ENCODE results near the gene SLC49A3.

The SLC49A3 gene

DNA sequence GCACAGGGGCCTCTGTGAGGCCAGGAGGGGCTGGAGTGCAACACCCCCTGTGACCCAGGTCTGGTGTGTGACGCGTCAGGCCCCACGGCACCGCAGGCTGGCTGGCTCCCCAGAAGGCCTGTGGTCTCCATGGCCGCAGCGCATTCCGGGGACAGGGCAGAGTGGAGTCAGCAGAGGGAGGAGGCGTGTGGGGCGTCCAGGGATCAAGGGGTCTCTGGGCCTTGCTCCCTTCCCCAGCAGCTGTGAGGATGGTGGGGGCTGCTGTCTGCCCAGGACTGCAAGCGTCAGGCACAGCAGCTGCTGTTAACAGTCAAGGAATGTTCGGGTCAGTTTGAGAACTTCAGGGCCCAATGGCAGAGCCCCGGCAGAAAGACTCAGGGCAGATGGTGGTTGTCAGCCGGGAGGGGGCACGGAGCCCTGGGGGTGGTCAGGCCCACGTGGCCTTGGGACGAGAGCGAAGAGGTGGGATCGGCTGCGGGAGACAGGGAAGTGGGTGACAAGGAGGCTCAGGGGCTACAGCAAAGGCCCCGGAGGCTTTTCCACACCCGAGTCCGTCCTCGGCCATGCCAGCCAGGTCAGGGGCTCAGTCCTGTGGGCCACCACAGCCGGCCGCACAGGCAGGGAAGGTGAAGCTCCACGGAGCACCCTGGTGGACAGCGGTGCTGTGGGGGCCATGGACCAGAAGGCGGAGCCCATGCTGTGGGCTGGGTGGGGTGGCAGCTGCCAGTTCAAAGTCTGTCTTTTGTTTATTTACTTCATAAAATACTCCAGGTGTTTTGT, 35.0 kb upstream of the SLC49A3 start:
- H3K36me3 ChIP-seq (ENCODE audit: insufficient read depth, low read length): peaks cover 6% of the 10 kb centered on the region; the same call in 1 of the 2 replicates
- H4K20me1 ChIP-seq (ENCODE audit: insufficient read depth, low read length, poor library complexity, severe bottlenecking): peaks cover 29% of the 10 kb centered on the region
- H3F3A ChIP-seq (ENCODE audit: low read depth): no peaks in the 10 kb centered on the region
- peaks cover 90% of the 10 kb centered on the region; the same call in 1 of the 2 replicates for H3K79me2 ChIP-seq (ENCODE audit: insufficient read depth, low read length)
- H3K9me2 ChIP-seq (replicated peaks; ENCODE audit: low read depth, low read length): no peaks in the 10 kb centered on the region
- TF ChIP-seq CTCF (conservative IDR thresholded peaks at IDR 0.05; ENCODE audit: low read length) (no peak), EZH2phosphoT487 (IDR thresholded peaks at IDR 0.05; ENCODE audit: borderline replicate concordance) (no peak)
- H3K9ac ChIP-seq (ENCODE audit: low read depth, low read length, poor library complexity, severe bottlenecking): no peak overlapping the region
- H3K27me3 ChIP-seq (ENCODE audit: insufficient read depth, low read length, poor library complexity, severe bottlenecking): no peaks in the 10 kb centered on the region
- H3K4me2 ChIP-seq (ENCODE audit: low read depth, low read length, poor library complexity, severe bottlenecking): no peak overlapping the region
- no peaks in the 10 kb centered on the region for H3K9me3 ChIP-seq (ENCODE audit: insufficient read depth, low read depth, low read length)
- H3K4me1 ChIP-seq (ENCODE audit: insufficient read depth, low read length, poor library complexity, severe bottlenecking): no peaks in the 10 kb centered on the region
- no peak overlapping the region for H3K4me3 ChIP-seq (ENCODE audit: low read length, poor library complexity, severe bottlenecking)
- H2AFZ ChIP-seq (ENCODE audit: low read length): no peak overlapping the region

GRCh38 chr4:722851-723360, 34.0 kb upstream of the SLC49A3 start:
- TF ChIP-seq CTCF (conservative IDR thresholded peaks at IDR 0.05; ENCODE audit: low read length) (no peak), EZH2phosphoT487 (IDR thresholded peaks at IDR 0.05; ENCODE audit: borderline replicate concordance) (no peak)
- H3K36me3 ChIP-seq (ENCODE audit: insufficient read depth, low read length): peaks cover 6% of the 10 kb centered on the region; the same call in 1 of the 2 replicates
- no peaks in the 10 kb centered on the region for H3K9me3 ChIP-seq (ENCODE audit: insufficient read depth, low read depth, low read length)
- no peaks in the 10 kb centered on the region for H3F3A ChIP-seq (ENCODE audit: low read depth)
- H3K4me2 ChIP-seq (ENCODE audit: low read depth, low read length, poor library complexity, severe bottlenecking): no peak overlapping the region
- no peak overlapping the region for H3K4me3 ChIP-seq (ENCODE audit: low read length, poor library complexity, severe bottlenecking)
- H3K4me1 ChIP-seq (ENCODE audit: insufficient read depth, low read length, poor library complexity, severe bottlenecking): no peaks in the 10 kb centered on the region
- no peak overlapping the region for H3K9ac ChIP-seq (ENCODE audit: low read depth, low read length, poor library complexity, severe bottlenecking)
- peaks cover 36% of the 10 kb centered on the region for H4K20me1 ChIP-seq (ENCODE audit: insufficient read depth, low read length, poor library complexity, severe bottlenecking)
- no peak overlapping the region for H2AFZ ChIP-seq (ENCODE audit: low read length)
- H3K79me2 ChIP-seq (ENCODE audit: insufficient read depth, low read length): peaks cover 90% of the 10 kb centered on the region; the same call in 1 of the 2 replicates
- H3K27me3 ChIP-seq (ENCODE audit: insufficient read depth, low read length, poor library complexity, severe bottlenecking): no peaks in the 10 kb centered on the region
- no peaks in the 10 kb centered on the region for H3K9me2 ChIP-seq (replicated peaks; ENCODE audit: low read depth, low read length)

DNA sequence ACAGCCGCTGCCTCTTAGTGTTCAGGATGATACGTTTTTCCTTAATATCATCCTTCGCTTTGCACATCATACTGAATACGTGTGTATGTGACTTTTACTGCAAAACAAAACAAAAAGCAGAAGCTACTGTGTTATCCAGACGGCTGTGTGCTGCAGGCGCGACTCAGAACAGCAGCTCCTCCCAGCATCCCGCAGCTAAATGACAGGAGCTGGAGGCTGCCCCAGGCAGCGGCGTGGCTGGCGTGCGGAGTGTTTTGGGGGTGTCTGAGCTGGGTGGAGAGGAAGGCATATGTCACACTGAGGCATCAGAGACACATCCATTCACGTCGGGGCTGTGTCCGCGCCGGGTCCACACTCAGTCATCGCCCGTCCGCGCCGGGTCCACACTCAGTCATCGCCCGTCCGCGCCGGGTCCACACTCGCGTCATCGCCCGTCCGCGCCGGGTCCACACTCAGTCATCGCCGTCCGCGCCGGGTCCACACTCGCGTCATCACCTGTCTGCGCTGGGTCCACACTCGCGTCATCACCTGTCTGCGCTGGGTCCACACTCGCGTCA, 33.3 kb upstream of the SLC49A3 start:
- H3K79me2 ChIP-seq (ENCODE audit: insufficient read depth, low read length): peaks cover 90% of the 10 kb centered on the region; the same call in 1 of the 2 replicates

More for the DNA sequence above, 33.3 kb upstream of the SLC49A3 start:
- Histone ChIP-seq H3K27me3 (ENCODE audit: insufficient read depth, low read length, poor library complexity, severe bottlenecking) (no peaks in the 10 kb centered on the region), H3K9ac (ENCODE audit: low read depth, low read length, poor library complexity, severe bottlenecking) (no peak overlapping the region), H4K20me1 (ENCODE audit: insufficient read depth, low read length, poor library complexity, severe bottlenecking) (peaks cover 38% of the 10 kb centered on the region), H3K4me2 (ENCODE audit: low read depth, low read length, poor library complexity, severe bottlenecking) (no peak overlapping the region), H3K9me2 (replicated peaks; ENCODE audit: low read depth, low read length) (no peaks in the 10 kb centered on the region), H3F3A (ENCODE audit: low read depth) (no peaks in the 10 kb centered on the region), H3K9me3 (ENCODE audit: insufficient read depth, low read depth, low read length) (no peaks in the 10 kb centered on the region), H3K36me3 (ENCODE audit: insufficient read depth, low read length) (peaks cover 6% of the 10 kb centered on the region; the same call in 1 of the 2 replicates), H2AFZ (ENCODE audit: low read length) (no peak overlapping the region), H3K4me1 (ENCODE audit: insufficient read depth, low read length, poor library complexity, severe bottlenecking) (no peaks in the 10 kb centered on the region), H3K4me3 (ENCODE audit: low read length, poor library complexity, severe bottlenecking) (no peak overlapping the region)
- TF ChIP-seq CTCF (conservative IDR thresholded peaks at IDR 0.05; ENCODE audit: low read length) (no peak), EZH2phosphoT487 (IDR thresholded peaks at IDR 0.05; ENCODE audit: borderline replicate concordance) (no peak)
